ENCODE results near the gene FRMD6.

DNA sequence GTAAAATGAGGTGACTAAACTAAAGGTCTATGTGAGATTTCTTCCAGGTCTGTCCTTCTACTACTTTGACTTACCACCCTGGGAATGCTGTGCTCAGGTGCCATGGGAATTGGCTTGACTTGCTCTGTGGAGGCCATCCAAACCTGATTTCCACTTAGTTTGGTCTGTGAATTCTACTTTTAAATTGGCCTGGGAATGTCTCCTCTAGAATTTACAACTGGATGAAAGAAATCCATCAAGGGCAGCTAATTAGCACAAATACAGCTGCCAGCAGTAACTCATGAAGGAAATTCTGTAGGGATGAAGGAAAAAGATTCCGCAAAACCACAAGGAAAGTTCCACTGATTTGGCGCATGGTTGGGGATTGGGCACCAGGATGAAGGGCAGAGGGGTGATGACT lies 31.7 kb upstream of the FRMD6 start:
- TF ChIP-seq, protein P1, sequence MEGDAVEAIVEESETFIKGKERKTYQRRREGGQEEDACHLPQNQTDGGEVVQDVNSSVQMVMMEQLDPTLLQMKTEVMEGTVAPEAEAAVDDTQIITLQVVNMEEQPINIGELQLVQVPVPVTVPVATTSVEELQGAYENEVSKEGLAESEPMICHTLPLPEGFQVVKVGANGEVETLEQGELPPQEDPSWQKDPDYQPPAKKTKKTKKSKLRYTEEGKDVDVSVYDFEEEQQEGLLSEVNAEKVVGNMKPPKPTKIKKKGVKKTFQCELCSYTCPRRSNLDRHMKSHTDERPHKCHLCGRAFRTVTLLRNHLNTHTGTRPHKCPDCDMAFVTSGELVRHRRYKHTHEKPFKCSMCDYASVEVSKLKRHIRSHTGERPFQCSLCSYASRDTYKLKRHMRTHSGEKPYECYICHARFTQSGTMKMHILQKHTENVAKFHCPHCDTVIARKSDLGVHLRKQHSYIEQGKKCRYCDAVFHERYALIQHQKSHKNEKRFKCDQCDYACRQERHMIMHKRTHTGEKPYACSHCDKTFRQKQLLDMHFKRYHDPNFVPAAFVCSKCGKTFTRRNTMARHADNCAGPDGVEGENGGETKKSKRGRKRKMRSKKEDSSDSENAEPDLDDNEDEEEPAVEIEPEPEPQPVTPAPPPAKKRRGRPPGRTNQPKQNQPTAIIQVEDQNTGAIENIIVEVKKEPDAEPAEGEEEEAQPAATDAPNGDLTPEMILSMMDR (IDR thresholded peaks at IDR 0.05), result no peak
- TF ChIP-seq POLR2A (IDR thresholded peaks at IDR 0.05), result no peak
